BE2C (cell line): Measurements from ENCODE around the gene ZHX3.

Source experiments
- DNase-seq: peaks from one replicate; pipeline ENCODE4 v3.0.0-alpha.2; 2020
- H3K27me3 ChIP-seq: fragments of 250-450 bp; sonication (Bioruptor Pico); 2 replicates; pipeline ENCODE4 v1.5.1; 2020; ENCODE audit warnings: mild to moderate bottlenecking
- H3K36me3 ChIP-seq: fragments of 250-450 bp; sonication (Bioruptor Pico); 2 replicates; pipeline ENCODE4 v1.5.1; 2020; ENCODE audit warnings: mild to moderate bottlenecking
- H3K4me1 ChIP-seq: fragments of 250-450 bp; sonication (Bioruptor Pico); 2 replicates; pipeline ENCODE4 v1.5.1; 2020
- H3K4me3 ChIP-seq: 2 replicates; pipeline ENCODE4 v1.5.1; 2011; ENCODE audit warnings: low read depth, low read length
- H3K9me3 ChIP-seq: fragments of 250-450 bp; sonication (Bioruptor Pico); 2 replicates; pipeline ENCODE4 v1.5.1; 2020
- CTCF ChIP-seq: IDR thresholded peaks from 2 replicates; pipeline ENCODE4 v1.5.1; 2012; ENCODE audit warnings: mild to moderate bottlenecking, low read depth, low read length

The ZHX3 gene

GRCh38 chr20:41142919-41143318 lies 174.6 kb downstream of the ZHX3 start:
- TF ChIP-seq CTCF = no peak
- no peaks in the 10 kb centered on the region for H3K36me3 ChIP-seq
- H3K27me3 ChIP-seq = no peaks in the 10 kb centered on the region
- no peak for DNase-seq
- no peak overlapping the region for H3K4me3 ChIP-seq
- H3K9me3 ChIP-seq = no peaks in the 10 kb centered on the region
- no peaks in the 10 kb centered on the region for H3K4me1 ChIP-seq

- no peaks in the 10 kb centered on the region for H3K4me1 ChIP-seq
Observed at GRCh38 chr20:41142245-41142644, 175.3 kb downstream of the ZHX3 start.

GRCh38 chr20:41141153-41141815 lies 176.2 kb downstream of the ZHX3 start:
- 0 out of 2 replicates have a peak, but pooled peaks cover 3% of the 10 kb centered on the region for H3K36me3 ChIP-seq
- no peak for TF ChIP-seq CTCF

More at GRCh38 chr20:41142245-41142644, 175.3 kb downstream of the ZHX3 start:
- no peaks in the 10 kb centered on the region for H3K9me3 ChIP-seq
- TF ChIP-seq CTCF = no peak
- no peak for DNase-seq
- 0 out of 2 replicates have a peak, but pooled peaks cover 3% of the 10 kb centered on the region for H3K36me3 ChIP-seq
- no peak overlapping the region for H3K4me3 ChIP-seq
- no peaks in the 10 kb centered on the region for H3K27me3 ChIP-seq

GRCh38 chr20:41140226-41141133 lies 177.1 kb downstream of the ZHX3 start:
- Histone ChIP-seq H3K4me3 (no peak overlapping the region), H3K9me3 (no peaks in the 10 kb centered on the region), H3K36me3 (0 out of 2 replicates have a peak, but pooled peaks cover 3% of the 10 kb centered on the region), H3K27me3 (no peaks in the 10 kb centered on the region), H3K4me1 (peaks cover 4% of the 10 kb centered on the region; the same call in 1 of the 2 replicates)
- TF ChIP-seq CTCF = no peak
- no peak for DNase-seq

More at GRCh38 chr20:41141153-41141815, 176.2 kb downstream of the ZHX3 start:
- H3K27me3 ChIP-seq = no peaks in the 10 kb centered on the region
- no peaks in the 10 kb centered on the region for H3K9me3 ChIP-seq
- H3K4me3 ChIP-seq = no peak overlapping the region
- DNase-seq = no peak
- peaks cover 2% of the 10 kb centered on the region; the same call in 1 of the 2 replicates for H3K4me1 ChIP-seq

- peak overlapping the region; percentile 75 for H3K4me3 ChIP-seq
- no peaks in the 10 kb centered on the region for H3K9me3 ChIP-seq
- no peaks in the 10 kb centered on the region for H3K27me3 ChIP-seq
- DNase-seq = no peak
- H3K36me3 ChIP-seq = 0 out of 2 replicates have a peak, but pooled peaks cover 3% of the 10 kb centered on the region
- H3K4me1 ChIP-seq = peaks cover 4% of the 10 kb centered on the region; the same call in 1 of the 2 replicates
- TF ChIP-seq CTCF = no peak
Observed at GRCh38 chr20:41139227-41140093, 178.1 kb downstream of the ZHX3 start.
